CD4-positive, CD25-positive, alpha-beta regulatory T cell (primary cell): ENCODE data around the gene PPIL1. TPM values are rescaled to one million over a fixed set of nuclear protein-coding genes. Genes with fewer than 3 reads are reported as not detected.

Source experiments
- ATAC-seq, 2 donors: fragments of 150-1000 bp; cut with Tn5 transposase; one replicate each; pipeline ENCODE4 v1.10.0; 2021; ENCODE audit warnings: low read depth in 2 of 2, moderate number of reproducible peaks in 2 of 2, moderate library complexity in 1 of 2
- DNase-seq, 3 donors: peaks; one replicate each; pipeline versions ENCODE4 v3.0.0 to v3.0.0-alpha.2; 2012 to 2022; ENCODE audit warnings: mixed read lengths in 1 of 3
- H3K27ac ChIP-seq: one replicate; pipeline ENCODE4 v1.7.0; 2013; ENCODE audit warnings: mild to moderate bottlenecking, low read length; ENCODE audit not compliant: insufficient read depth, poor library complexity, severe bottlenecking
- H3K27me3 ChIP-seq: one replicate; pipeline ENCODE4 v1.7.0; 2013; ENCODE audit warnings: low read length; ENCODE audit not compliant: control insufficient read depth, insufficient read depth
- H3K36me3 ChIP-seq: one replicate; pipeline ENCODE4 v1.7.0; 2013; ENCODE audit warnings: mild to moderate bottlenecking, low read length, moderate library complexity; ENCODE audit not compliant: control insufficient read depth, insufficient read depth
- H3K4me1 ChIP-seq: 2 replicates; pipeline ENCODE4 v1.7.0; 2013; ENCODE audit warnings: mild to moderate bottlenecking, low read length; ENCODE audit not compliant: insufficient read depth, control insufficient read depth, poor library complexity, severe bottlenecking
- H3K4me3 ChIP-seq: one replicate; pipeline ENCODE4 v1.7.0; 2013; ENCODE audit warnings: low read depth, mild to moderate bottlenecking, low read length, moderate library complexity
- H3K9me3 ChIP-seq, 2 experiments: 1 replicate in 1 of 2; 2 replicates in 1 of 2; pipeline ENCODE4 v1.7.0; 2013; ENCODE audit warnings: low read length in 2 of 2, mild to moderate bottlenecking in 1 of 2, moderate library complexity in 1 of 2; ENCODE audit not compliant: control insufficient read depth in 2 of 2
- H3K27ac Mint-ChIP-seq, 3 donors: one replicate each; pipeline ENCODE4 v1.8.0; 2020 to 2022; ENCODE audit warnings: mild to moderate bottlenecking in 3 of 3, mixed read lengths in 3 of 3, moderate library complexity in 2 of 3
- H3K27me3 Mint-ChIP-seq: one replicate; pipeline ENCODE4 v1.8.0; 2022; ENCODE audit warnings: mild to moderate bottlenecking, mixed read lengths
- H3K36me3 Mint-ChIP-seq: one replicate; pipeline ENCODE4 v1.8.0; 2020; ENCODE audit warnings: mixed read lengths
- H3K4me1 Mint-ChIP-seq, 4 donors: one replicate each; pipeline ENCODE4 v1.8.0; 2020 to 2022; ENCODE audit warnings: mixed read lengths in 4 of 4, mild to moderate bottlenecking in 1 of 4
- H3K4me3 Mint-ChIP-seq, 4 donors: one replicate each; pipeline ENCODE4 v1.8.0; 2020 to 2022; ENCODE audit warnings: mild to moderate bottlenecking in 4 of 4, mixed read lengths in 4 of 4, moderate library complexity in 3 of 4
- H3K9me3 Mint-ChIP-seq, 7 donors: one replicate each; pipeline ENCODE4 v1.8.0; 2020 to 2022; ENCODE audit warnings: mixed read lengths in 7 of 7, mild to moderate bottlenecking in 3 of 7, moderate library complexity in 2 of 7
- polyA plus RNA-seq, 4 donors: library from polyadenylated mRNA; unstranded; fragments of 300-500 nt; fragmentation: Illumina TruSeq; gene quantifications; one replicate each; pipeline ENCODE4 v1.2.3, GENCODE V29; 2021
- total RNA-seq: library from RNA; stranded (reverse); gene quantifications from one replicate; pipeline ENCODE4 v1.2.3, GENCODE V29; 2022

Gene PPIL1
- total and polyA plus RNA-seq, 5 donors from 2014 or later, result 6.1 to 31.0 (median 23.8) TPM

GRCh38 chr6:36805096-36805797 lies 69.4 kb downstream of the PPIL1 start:
- H3K27ac ChIP-seq, result no peak overlapping the region

More at GRCh38 chr6:36805096-36805797, 69.4 kb downstream of the PPIL1 start:
- Mint-ChIP-seq H3K27me3 (peaks cover 14% of the 10 kb centered on the region), H3K27ac (no peak overlapping the region), H3K9me3 (peaks cover 0 to 1% (median 0%) of the 10 kb centered on the region in 7 donors), H3K4me3 (no peak overlapping the region), H3K4me1 (no peaks in the 10 kb centered on the region), H3K36me3 (no peaks in the 10 kb centered on the region)
- DNase-seq (no peak), ATAC-seq (no peak)
- Histone ChIP-seq H3K4me3 (no peak overlapping the region), H3K36me3 (no peaks in the 10 kb centered on the region), H3K4me1 (no peaks in the 10 kb centered on the region), H3K9me3 (no peaks in the 10 kb centered on the region), H3K27me3 (no peaks in the 10 kb centered on the region)

Other genes with a start within 250 kb of the PPIL1 start
- gene CDKN1A, start 196.1 kb downstream of the PPIL1 start, total RNA-seq, result 115 TPM
- gene CDKN1A, start 196.1 kb downstream of the PPIL1 start, polyA plus RNA-seq, result 1 to 10 TPM; 1.4 to 2.6 (median 1.5) TPM
- 0.27 TPM for gene RAB44, start 177.0 kb downstream of the PPIL1 start, total RNA-seq
- gene RAB44, start 177.0 kb downstream of the PPIL1 start, polyA plus RNA-seq, result not detected
- gene CPNE5, start 35.4 kb downstream of the PPIL1 start, total RNA-seq, result 4.3 TPM
- gene CPNE5, start 35.4 kb downstream of the PPIL1 start, polyA plus RNA-seq, result 1 to 10 TPM in 1 of 4 donors, under 1 TPM in 3; 0.16 to 2.5 (median 0.78) TPM
- 33.8 TPM for gene C6orf89, start 11.1 kb upstream of the PPIL1 start, total RNA-seq
- 10 to 100 TPM; 39.8 to 49.1 (median 45.4) TPM for gene C6orf89, start 11.1 kb upstream of the PPIL1 start, polyA plus RNA-seq
- 62.2 TPM for gene PI16, start 79.9 kb upstream of the PPIL1 start, total RNA-seq
- gene PI16, start 79.9 kb upstream of the PPIL1 start, polyA plus RNA-seq, result 100 to 1,000 TPM in 1 of 4 donors, 10 to 100 TPM in 3; 31.9 to 113 (median 77.1) TPM
- 220 TPM for gene MTCH1, start 111.4 kb upstream of the PPIL1 start, total RNA-seq
- gene MTCH1, start 111.4 kb upstream of the PPIL1 start, polyA plus RNA-seq, result 10 to 100 TPM; 83.9 to 95.8 (median 89.5) TPM
- gene FGD2, start 130.9 kb upstream of the PPIL1 start, total RNA-seq, result 1.9 TPM
- under 1 TPM in 3 of 4 donors, not detected in 1; 0.21 to 0.77 (median 0.43) TPM for gene FGD2, start 130.9 kb upstream of the PPIL1 start, polyA plus RNA-seq